Upper lobe of right lung (tissue), 1 donor: ENCODE measurements around the gene RANBP17. TPM values are rescaled to one million over a fixed set of nuclear protein-coding genes. Genes with fewer than 3 reads are reported as not detected.
A peak's percentile ranks its signal among the peaks of the same experiment; 100 is the strongest.

ENCODE experiments used
- ATAC-seq: fragments of 200-7000 bp; cut with Tn5 transposase; one replicate; pipeline ENCODE4 v1.9.1; 2020; ENCODE audit warnings: mild to moderate bottlenecking, moderate library complexity
- DNase-seq: peaks from one replicate; pipeline ENCODE4 v3.0.0-alpha.2; 2020
- H3K27ac ChIP-seq: fragments of 200-600 bp; one replicate; pipeline ENCODE4 v1.8.0; 2022
- H3K27me3 ChIP-seq: fragments of 200-600 bp; one replicate; pipeline ENCODE4 v1.8.0; 2022; ENCODE audit warnings: mild to moderate bottlenecking
- H3K36me3 ChIP-seq: fragments of 200-600 bp; one replicate; pipeline ENCODE4 v1.8.0; 2022
- H3K4me1 ChIP-seq: fragments of 200-600 bp; one replicate; pipeline ENCODE4 v1.8.0; 2022
- H3K4me3 ChIP-seq: fragments of 200-600 bp; one replicate; pipeline ENCODE4 v1.8.0; 2022; ENCODE audit warnings: mild to moderate bottlenecking
- H3K9me3 ChIP-seq: fragments of 200-600 bp; one replicate; pipeline ENCODE4 v1.8.0; 2022
- CTCF ChIP-seq: fragments of 200-600 bp; IDR thresholded peaks from one replicate; pipeline ENCODE4 v1.8.0; 2022; ENCODE audit warnings: antibody characterized with exemption
- intact Hi-C: fragments of 100-400 bp; cut with DNase I; formaldehyde crosslinking; loops from one replicate; pipeline ENCODE4 v1.11.0; 2022
- total RNA-seq: library from RNA; stranded (reverse); fragmentation: NEBNext Ultra II Directional; extraction: Animal tissue kit (Norgen Biotek cat#: 25700); gene quantifications from one replicate; pipeline ENCODE4 v1.2.1, GENCODE V29; 2021
- donor health status: DM: no; HTN: yes; CAD: no; lungs with severe emphysema.

Gene RANBP17
- total RNA-seq, 1 donor from 2014 or later = 17.8 TPM

GRCh38 chr5:171342362-171343111, 480.7 kb downstream of the RANBP17 start:
- H3K4me1 ChIP-seq = no peaks in the 10 kb centered on the region
- intact Hi-C loops = no loop called here
- peak; percentile 72 for ATAC-seq

GRCh38 chr5:171344936-171345608, 483.3 kb downstream of the RANBP17 start:
- no peaks in the 10 kb centered on the region for H3K36me3 ChIP-seq
- H3K9me3 ChIP-seq = no peaks in the 10 kb centered on the region
- ATAC-seq (no peak), DNase-seq (no peak)
- H3K4me1 ChIP-seq = no peaks in the 10 kb centered on the region
- H3K27me3 ChIP-seq = peaks cover 11% of the 10 kb centered on the region
- no peak for TF ChIP-seq CTCF
- no peak overlapping the region for H3K4me3 ChIP-seq
- intact Hi-C loops = no loop called here
- H3K27ac ChIP-seq = no peak overlapping the region

More at GRCh38 chr5:171342362-171343111, 480.7 kb downstream of the RANBP17 start:
- Histone ChIP-seq H3K36me3 (no peaks in the 10 kb centered on the region), H3K27ac (no peak overlapping the region), H3K27me3 (peaks cover 11% of the 10 kb centered on the region), H3K9me3 (no peaks in the 10 kb centered on the region), H3K4me3 (no peak overlapping the region)
- TF ChIP-seq CTCF = peak; percentile 61
- no peak for DNase-seq

Other genes starting within 250 kb of the RANBP17 start
- not detected for gene GABRP, start 78.3 kb upstream of the RANBP17 start, total RNA-seq